Muscle of leg (tissue), 11 donors: ENCODE results near the gene KCNAB1. TPM values are rescaled to one million over a fixed set of nuclear protein-coding genes. Genes with fewer than 3 reads are reported as not detected.

ENCODE experiments used
- DNase-seq: peaks from one replicate; pipeline ENCODE4 v3.0.0; 2013
- H3K27ac ChIP-seq: one replicate; pipeline ENCODE4 v1.5.1; 2013; ENCODE audit warnings: mild to moderate bottlenecking, low read length, control low read depth
- H3K27me3 ChIP-seq: one replicate; pipeline ENCODE4 v1.6.1; 2013; ENCODE audit warnings: low read length; ENCODE audit not compliant: control insufficient read depth, insufficient read depth
- H3K36me3 ChIP-seq: one replicate; pipeline ENCODE4 v1.6.1; 2013; ENCODE audit warnings: low read length; ENCODE audit not compliant: control insufficient read depth, insufficient read depth
- H3K4me1 ChIP-seq: one replicate; pipeline ENCODE4 v1.6.1; 2013; ENCODE audit warnings: low read length; ENCODE audit not compliant: control insufficient read depth, insufficient read depth
- H3K4me3 ChIP-seq: one replicate; pipeline ENCODE4 v1.5.1; 2013; ENCODE audit warnings: low read length, control low read depth
- H3K9me3 ChIP-seq: replicated peaks from 2 replicates; pipeline ENCODE4 v1.6.1; 2013; ENCODE audit warnings: low read depth, low read length; ENCODE audit not compliant: control insufficient read depth
- WGBS: methylation state at CpG from one replicate; pipeline ENCODE4 v1.1.5; 2013; ENCODE audit warnings: missing lambda C conversion rate; ENCODE audit not compliant: insufficient coverage; 5-methylcytosine and 5-hydroxymethylcytosine counted together
- polyA plus RNA-seq, 8 donors: library from polyadenylated mRNA; unstranded; fragments of 120-200 nt; gene quantifications; one replicate each; pipeline versions ENCODE4 v1.2.1 to v1.2.3, GENCODE V29; 2013; ENCODE audit warnings: inconsistent platforms in 1 of 8, low replicate concordance in 1 of 8; ENCODE audit not compliant: insufficient read length in 8 of 8, insufficient read depth in 1 of 8
- total RNA-seq: library from RNA; stranded (reverse); fragments of 120-200 nt; gene quantifications from one replicate; pipeline ENCODE4 v1.2.4, GENCODE V29; 2013

Gene KCNAB1
- total and polyA plus RNA-seq, 9 donors, result 4.3 to 8.4 (median 5.0) TPM

DNA sequence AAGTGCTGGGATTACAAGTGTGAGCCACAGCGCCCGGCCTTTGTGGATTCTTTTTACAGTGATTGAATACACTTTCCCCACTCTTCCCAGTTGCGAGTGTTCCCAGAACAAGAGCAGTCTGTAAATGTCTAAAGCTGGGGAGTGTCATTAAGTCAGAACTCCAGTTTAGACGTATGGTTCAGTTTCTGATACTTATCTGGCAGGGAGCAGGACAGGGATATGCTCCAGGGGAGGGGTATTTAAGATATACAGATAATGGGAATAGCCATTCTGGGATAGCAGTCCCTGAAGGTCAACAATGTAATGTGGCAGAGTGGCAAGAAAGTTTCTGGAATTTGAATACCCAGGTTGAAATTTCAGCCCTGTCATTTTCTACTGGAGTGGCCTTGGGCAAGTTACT lies 270.5 kb downstream of the KCNAB1 start:
- peaks cover 17% of the 10 kb centered on the region for H3K4me1 ChIP-seq
- no peak overlapping the region for H3K27ac ChIP-seq
- H3K27me3 ChIP-seq, result no peaks in the 10 kb centered on the region
- H3K9me3 ChIP-seq, result no peaks in the 10 kb centered on the region
- 58% methylated on average over 1 of the region's 4 CpGs for WGBS
- H3K4me3 ChIP-seq, result no peak overlapping the region
- no peaks in the 10 kb centered on the region for H3K36me3 ChIP-seq
- no peak for DNase-seq

- Histone ChIP-seq H3K9me3 (no peaks in the 10 kb centered on the region), H3K36me3 (no peaks in the 10 kb centered on the region)
Observed at GRCh38 chr3:156395961-156396710, 275.8 kb downstream of the KCNAB1 start.

GRCh38 chr3:156396851-156397250 lies 276.5 kb downstream of the KCNAB1 start:
- Histone ChIP-seq H3K36me3 (no peaks in the 10 kb centered on the region), H3K4me1 (no peaks in the 10 kb centered on the region), H3K27me3 (no peaks in the 10 kb centered on the region), H3K4me3 (no peak overlapping the region), H3K9me3 (no peaks in the 10 kb centered on the region), H3K27ac (no peak overlapping the region)
- WGBS, result no CpG with 5 or more reads among the region's 4 CpGs
- DNase-seq, result peak; percentile 37

More at GRCh38 chr3:156395961-156396710, 275.8 kb downstream of the KCNAB1 start:
- DNase-seq, result no peak
- H3K27me3 ChIP-seq, result no peaks in the 10 kb centered on the region
- H3K4me3 ChIP-seq, result no peak overlapping the region
- no peak overlapping the region for H3K27ac ChIP-seq
- WGBS, result 91% methylated on average over 1 of the region's 4 CpGs
- H3K4me1 ChIP-seq, result no peaks in the 10 kb centered on the region

GRCh38 chr3:156397534-156397933 lies 277.2 kb downstream of the KCNAB1 start:
- DNase-seq, result no peak
- no peaks in the 10 kb centered on the region for H3K27me3 ChIP-seq
- no peaks in the 10 kb centered on the region for H3K36me3 ChIP-seq
- H3K27ac ChIP-seq, result no peak overlapping the region
- H3K9me3 ChIP-seq, result no peaks in the 10 kb centered on the region
- H3K4me3 ChIP-seq, result no peak overlapping the region
- no peaks in the 10 kb centered on the region for H3K4me1 ChIP-seq

DNA sequence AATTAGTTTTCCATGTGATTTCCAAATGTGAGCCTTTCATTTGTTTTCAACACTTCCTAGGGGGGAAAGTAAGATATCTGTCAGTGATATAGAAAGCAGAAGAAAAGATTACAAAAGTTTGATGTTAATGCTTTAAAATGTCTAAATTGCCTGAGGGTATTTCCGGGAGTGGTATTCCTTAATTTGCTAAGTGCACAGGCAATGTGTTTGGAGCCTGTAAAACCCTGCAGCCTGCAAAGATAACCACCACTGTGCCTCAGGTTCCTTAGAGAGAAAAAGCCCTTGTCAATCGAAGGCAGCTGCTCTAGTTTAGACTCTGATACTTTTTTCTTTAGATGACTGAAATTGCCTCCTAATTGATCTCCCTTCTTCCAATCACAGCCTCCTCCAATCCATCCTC lies 279.7 kb downstream of the KCNAB1 start:
- Histone ChIP-seq H3K36me3 (no peaks in the 10 kb centered on the region), H3K9me3 (no peaks in the 10 kb centered on the region), H3K4me3 (no peak overlapping the region), H3K4me1 (no peaks in the 10 kb centered on the region), H3K27me3 (no peaks in the 10 kb centered on the region), H3K27ac (no peak overlapping the region)
- DNase-seq, result no peak
- 47% methylated on average over 2 of the region's 2 CpGs for WGBS

- Histone ChIP-seq H3K27me3 (no peaks in the 10 kb centered on the region), H3K4me3 (no peak overlapping the region), H3K36me3 (no peaks in the 10 kb centered on the region), H3K9me3 (no peaks in the 10 kb centered on the region), H3K27ac (no peak overlapping the region), H3K4me1 (no peaks in the 10 kb centered on the region)
- 71% methylated on average over 1 of the region's 1 CpG for WGBS
- DNase-seq, result no peak
Observed at GRCh38 chr3:156400735-156401134, 280.4 kb downstream of the KCNAB1 start.

DNA sequence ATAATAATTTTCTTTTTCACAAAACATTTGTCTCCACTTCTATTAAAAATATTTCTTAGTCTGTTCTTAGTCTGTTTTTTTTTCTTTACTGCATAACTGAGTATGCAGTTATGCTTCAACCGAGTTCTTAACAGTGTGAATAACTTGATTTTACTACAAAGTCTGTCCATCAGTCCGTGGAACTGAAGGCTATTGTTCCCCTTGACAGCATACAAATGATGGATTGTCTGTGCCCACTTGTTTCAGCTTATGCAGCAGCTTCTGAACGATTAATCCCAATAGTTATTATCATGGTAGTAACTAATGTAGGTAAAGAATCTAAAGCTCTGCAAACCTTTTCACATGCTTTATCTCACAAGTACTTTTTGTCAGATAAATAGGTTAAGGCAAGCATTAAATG lies 283.8 kb downstream of the KCNAB1 start:
- Histone ChIP-seq H3K27me3 (no peaks in the 10 kb centered on the region), H3K4me1 (no peaks in the 10 kb centered on the region), H3K27ac (no peak overlapping the region), H3K36me3 (no peaks in the 10 kb centered on the region), H3K4me3 (no peak overlapping the region), H3K9me3 (no peaks in the 10 kb centered on the region)
- 100% methylated on average over 1 of the region's 3 CpGs for WGBS
- no peak for DNase-seq

GRCh38 chr3:156406393-156406792 lies 286.0 kb downstream of the KCNAB1 start:
- Histone ChIP-seq H3K4me3 (no peak overlapping the region), H3K4me1 (no peaks in the 10 kb centered on the region), H3K27ac (no peak overlapping the region), H3K27me3 (no peaks in the 10 kb centered on the region), H3K36me3 (no peaks in the 10 kb centered on the region), H3K9me3 (no peaks in the 10 kb centered on the region)
- DNase-seq, result no peak

GRCh38 chr3:156407617-156408225 lies 287.3 kb downstream of the KCNAB1 start:
- Histone ChIP-seq H3K4me1 (no peaks in the 10 kb centered on the region), H3K9me3 (no peaks in the 10 kb centered on the region), H3K4me3 (no peak overlapping the region), H3K27ac (no peak overlapping the region), H3K36me3 (no peaks in the 10 kb centered on the region), H3K27me3 (no peaks in the 10 kb centered on the region)
- WGBS, result 83% methylated on average over 4 of the region's 11 CpGs
- DNase-seq, result no peak

GRCh38 chr3:156409694-156410093 lies 289.3 kb downstream of the KCNAB1 start:
- DNase-seq, result no peak
- no peaks in the 10 kb centered on the region for H3K9me3 ChIP-seq
- no peaks in the 10 kb centered on the region for H3K4me1 ChIP-seq
- no peaks in the 10 kb centered on the region for H3K36me3 ChIP-seq
- no peaks in the 10 kb centered on the region for H3K27me3 ChIP-seq
- WGBS, result no CpG with 5 or more reads among the region's 3 CpGs
- no peak overlapping the region for H3K4me3 ChIP-seq
- H3K27ac ChIP-seq, result no peak overlapping the region
